OCI-LY7 (cell line): ENCODE data around the gene TOPAZ1.

Experiments used
- EZH2phosphoT487 ChIP-seq: fragments of 200-600 bp; sonication (generic); IDR thresholded peaks from 2 replicates; pipeline ENCODE4 v1.6.1; 2018; ENCODE audit warnings: low read depth, borderline replicate concordance, mild to moderate bottlenecking, mixed run types, antibody characterized with exemption, low read length, moderate library complexity, mixed read lengths
- TF ChIP-seq, protein P1 (sequence below): fragments of 200-600 bp; sonication (generic); conservative IDR thresholded peaks from 2 replicates; pipeline ENCODE4 v1.5.1; 2014; ENCODE audit warnings: mild to moderate bottlenecking, antibody characterized with exemption, low read length, moderate library complexity, mixed read lengths

- TF ChIP-seq, protein P1, sequence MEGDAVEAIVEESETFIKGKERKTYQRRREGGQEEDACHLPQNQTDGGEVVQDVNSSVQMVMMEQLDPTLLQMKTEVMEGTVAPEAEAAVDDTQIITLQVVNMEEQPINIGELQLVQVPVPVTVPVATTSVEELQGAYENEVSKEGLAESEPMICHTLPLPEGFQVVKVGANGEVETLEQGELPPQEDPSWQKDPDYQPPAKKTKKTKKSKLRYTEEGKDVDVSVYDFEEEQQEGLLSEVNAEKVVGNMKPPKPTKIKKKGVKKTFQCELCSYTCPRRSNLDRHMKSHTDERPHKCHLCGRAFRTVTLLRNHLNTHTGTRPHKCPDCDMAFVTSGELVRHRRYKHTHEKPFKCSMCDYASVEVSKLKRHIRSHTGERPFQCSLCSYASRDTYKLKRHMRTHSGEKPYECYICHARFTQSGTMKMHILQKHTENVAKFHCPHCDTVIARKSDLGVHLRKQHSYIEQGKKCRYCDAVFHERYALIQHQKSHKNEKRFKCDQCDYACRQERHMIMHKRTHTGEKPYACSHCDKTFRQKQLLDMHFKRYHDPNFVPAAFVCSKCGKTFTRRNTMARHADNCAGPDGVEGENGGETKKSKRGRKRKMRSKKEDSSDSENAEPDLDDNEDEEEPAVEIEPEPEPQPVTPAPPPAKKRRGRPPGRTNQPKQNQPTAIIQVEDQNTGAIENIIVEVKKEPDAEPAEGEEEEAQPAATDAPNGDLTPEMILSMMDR, result no peak
- no peak for TF ChIP-seq EZH2phosphoT487
These were observed 1.6 kb upstream of the TOPAZ1 start for GRCh38 chr3:44240061-44240460.
